HCT116 (cell line): ENCODE data around the gene FGGY. TPM values are rescaled to one million over a fixed set of nuclear protein-coding genes. Genes with fewer than 3 reads are reported as not detected.

Experiments used
- ATAC-seq: fragments of 200-7000 bp; cut with Tn5 transposase; 2 replicates; pipeline ENCODE4 v1.9.1; 2020; ENCODE audit warnings: mild to moderate bottlenecking, moderate library complexity
- BruUV-seq: library from RNA; stranded (reverse); fragments of 400-500 nt; replicated peaks from 2 replicates; lab custom pipeline; 2021; lab: Mats Ljungman, UMichigan
- CTCF ChIA-PET: fragments of 300-600 bp; sonication (Branson Sonifier 250); formaldehyde crosslinking; loops from one replicate; lab custom pipeline; 2021; ENCODE audit warnings: antibody characterized with exemption; lab: Charles Lee
- POLR2A ChIA-PET: fragments of 300-600, 350-600 bp; sonication (Branson Sonifier 250); formaldehyde crosslinking; loops from one replicate; lab custom pipeline; 2021; ENCODE audit warnings: antibody characterized with exemption; lab: Charles Lee
- RAD21 ChIA-PET, 2 experiments: fragments of 300-600 bp; sonication (Branson Sonifier 250); formaldehyde crosslinking; loops; one replicate each; lab custom pipeline; 2023; ENCODE audit warnings: low total read pairs in 2 of 2; ENCODE audit not compliant: uncharacterized antibody in 2 of 2, unreplicated experiment in 2 of 2, low non-redundant PET in 1 of 2; lab: Charles Lee
- DNase-seq: peaks from one replicate; pipeline ENCODE4 v3.0.0-alpha.2; 2010; ENCODE audit warnings: low read depth, low spot score
- H2AFZ ChIP-seq: fragments of 200-600 bp; shearing (Covaris generic), sonication (generic); 2 replicates; pipeline ENCODE4 v1.6.1; 2017; ENCODE audit warnings: low read depth, mixed run types, mixed read lengths, antibody characterized with exemption, low read length; ENCODE audit not compliant: poor library complexity, severe bottlenecking
- H3K27ac ChIP-seq: 2 replicates; pipeline ENCODE4 v1.5.1; 2012; ENCODE audit warnings: low read depth, low read length
- H3K27me3 ChIP-seq: fragments of 200-600 bp; sonication (generic); 2 replicates; pipeline ENCODE4 v1.6.1; 2016; ENCODE audit warnings: mixed run types, low read length, mixed read lengths; ENCODE audit not compliant: insufficient read depth
- H3K36me3 ChIP-seq, 2 experiments: fragments of 200-500 bp in 1 of 2; fragments of 200-600 bp in 1 of 2; sonication (Bioruptor generic) in 1 of 2; sonication (generic) in 1 of 2; 2 replicates each; pipeline versions ENCODE4 v1.5.1 to v1.6.1; 2014 to 2016; ENCODE audit warnings: low read length in 2 of 2, inconsistent platforms in 1 of 2, mixed read lengths in 1 of 2, mixed run types in 1 of 2; ENCODE audit not compliant: insufficient read depth in 2 of 2, control insufficient read depth in 1 of 2
- H3K4me1 ChIP-seq, 2 experiments: fragments of 200-600 bp in 1 of 2; sonication (generic) in 1 of 2; 2 replicates each; pipeline versions ENCODE4 v1.5.1 to v1.6.1; 2012 to 2017; ENCODE audit warnings: low read length in 2 of 2, inconsistent platforms in 1 of 2, mild to moderate bottlenecking in 1 of 2, mixed read lengths in 1 of 2, mixed run types in 1 of 2, moderate library complexity in 1 of 2; ENCODE audit not compliant: insufficient read depth in 2 of 2, control insufficient read depth in 1 of 2
- H3K4me2 ChIP-seq: fragments of 200-600 bp; sonication (generic); 2 replicates; pipeline ENCODE4 v1.6.1; 2017; ENCODE audit warnings: mixed run types, low read length, mixed read lengths
- H3K4me3 ChIP-seq, 2 experiments: fragments of 200-600 bp in 1 of 2; sonication (generic) in 1 of 2; replicated peaks in 1 of 2; 2 replicates each; pipeline ENCODE4 v1.5.1; 2011 to 2016; ENCODE audit warnings: low read length in 2 of 2, control low read depth in 1 of 2, low read depth in 1 of 2, mild to moderate bottlenecking in 1 of 2, mixed read lengths in 1 of 2, mixed run types in 1 of 2
- H3K79me2 ChIP-seq: fragments of 200-600 bp; sonication (generic); 2 replicates; pipeline ENCODE4 v1.6.1; 2017; ENCODE audit warnings: mild to moderate bottlenecking, mixed run types, low read length, moderate library complexity, mixed read lengths; ENCODE audit not compliant: insufficient read depth
- H3K9ac ChIP-seq: fragments of 200-600 bp; sonication (generic); 2 replicates; pipeline ENCODE4 v1.6.1; 2016; ENCODE audit warnings: low read length, mixed read lengths
- H3K9me2 ChIP-seq: fragments of 200-600 bp; sonication (generic), shearing (Covaris generic); 2 replicates; pipeline ENCODE4 v1.6.1; 2017; ENCODE audit warnings: mixed run types, mild to moderate bottlenecking, moderate library complexity; ENCODE audit not compliant: insufficient read depth
- H3K9me3 ChIP-seq, 2 experiments: fragments of 200-500 bp in 1 of 2; fragments of 200-600 bp in 1 of 2; sonication (Bioruptor generic) in 1 of 2; sonication (generic) in 1 of 2; 2 replicates each; pipeline ENCODE4 v1.6.1; 2014 to 2017; ENCODE audit warnings: low read length in 2 of 2, mixed read lengths in 2 of 2, inconsistent platforms in 1 of 2, low read depth in 1 of 2, mild to moderate bottlenecking in 1 of 2, mixed run types in 1 of 2, moderate library complexity in 1 of 2; ENCODE audit not compliant: control insufficient read depth in 1 of 2, insufficient read depth in 1 of 2
- H4K20me1 ChIP-seq: fragments of 200-600 bp; sonication (generic), shearing (Covaris generic); 2 replicates; pipeline ENCODE4 v1.6.1; 2017; ENCODE audit warnings: mixed run types, mild to moderate bottlenecking, moderate library complexity; ENCODE audit not compliant: insufficient read depth
- CEBPB ChIP-seq: IDR thresholded peaks from 2 replicates; pipeline ENCODE4 v1.6.1; 2012; ENCODE audit warnings: low read depth
- EZH2 ChIP-seq: fragments of 200-600 bp; sonication (generic); IDR thresholded peaks from 2 replicates; pipeline ENCODE4 v1.6.1; 2017; ENCODE audit warnings: antibody characterized with exemption, mixed run types
- FOSL1 ChIP-seq: IDR thresholded peaks from 2 replicates; pipeline ENCODE4 v1.6.1; 2012; ENCODE audit warnings: low read depth
- JUND ChIP-seq: IDR thresholded peaks from 2 replicates; pipeline ENCODE4 v1.6.1; 2012
- MAX ChIP-seq: IDR thresholded peaks from 2 replicates; pipeline ENCODE4 v1.6.1; 2012
- RAD21 ChIP-seq: IDR thresholded peaks from 2 replicates; pipeline ENCODE4 v1.6.1; 2012; ENCODE audit warnings: low read depth, mild to moderate bottlenecking
- SIN3A ChIP-seq: IDR thresholded peaks from 2 replicates; pipeline ENCODE4 v1.6.1; 2012; ENCODE audit warnings: low read depth
- SP1 ChIP-seq: IDR thresholded peaks from 2 replicates; pipeline ENCODE4 v1.6.1; 2012; ENCODE audit warnings: low read depth
- YY1 ChIP-seq: IDR thresholded peaks from 2 replicates; pipeline ENCODE4 v1.6.1; 2011; ENCODE audit warnings: low read length, low read depth, moderate library complexity, mild to moderate bottlenecking; ENCODE audit not compliant: insufficient replicate concordance; ENCODE audit errors: extremely low read depth
- ZBTB33 ChIP-seq: IDR thresholded peaks from 2 replicates; pipeline ENCODE4 v1.6.1; 2011; ENCODE audit warnings: mild to moderate bottlenecking, low read length, moderate library complexity; ENCODE audit not compliant: insufficient replicate concordance; ENCODE audit errors: extremely low read depth
- ZFX ChIP-seq: fragments of 450-650 bp; IDR thresholded peaks from 2 replicates; pipeline ENCODE4 v1.6.1; 2017
- ZNF274 ChIP-seq: fragments of 200-500 bp; sonication (Bioruptor generic); IDR thresholded peaks from 2 replicates; pipeline ENCODE4 v1.6.1; 2014; ENCODE audit warnings: mild to moderate bottlenecking, low read depth, low read length, inconsistent platforms
- intact Hi-C: fragments of 100-400 bp; cut with micrococcal nuclease; formaldehyde crosslinking; loops from 2 replicates; pipeline ENCODE4 v1.10.0; 2022
- total RNA-seq: library from RNA; stranded (reverse); gene quantifications from one replicate; pipeline ENCODE4 v1.2.1, GENCODE V29; 2021; ENCODE audit not compliant: unreplicated experiment
- TF ChIP-seq, protein P1 (sequence below): IDR thresholded peaks from 2 replicates; pipeline ENCODE4 v1.6.1; 2012; ENCODE audit warnings: low read depth
- TF ChIP-seq, protein P2 (sequence below): IDR thresholded peaks from 2 replicates; pipeline ENCODE4 v1.6.1; 2012
- TF ChIP-seq, protein P3 (sequence below), 3 experiments: fragments of 200-600 bp in 1 of 3; sonication (generic) in 1 of 3; IDR thresholded peaks in 2 of 3; conservative IDR thresholded peaks in 1 of 3; 2 replicates each; pipeline ENCODE4 v1.5.1; 2012 to 2017; ENCODE audit warnings: low read depth in 2 of 3, low read length in 2 of 3, antibody characterized with exemption in 1 of 3, borderline replicate concordance in 1 of 3, control low read depth in 1 of 3, mild to moderate bottlenecking in 1 of 3, mixed read lengths in 1 of 3, mixed run types in 1 of 3, moderate library complexity in 1 of 3; ENCODE audit not compliant: insufficient read depth in 1 of 3

The FGGY gene
- total RNA-seq, 1 experiment from 2014 or later, result 10.6 TPM

GRCh38 chr1:59545830-59546229, 248.9 kb downstream of the FGGY start:
- TF ChIP-seq FOSL1, result no peak
- TF ChIP-seq ZBTB33, result no peak
- no peak for TF ChIP-seq SP1
- TF ChIP-seq SIN3A, result no peak
- no peak for TF ChIP-seq MAX
- TF ChIP-seq, protein P1, sequence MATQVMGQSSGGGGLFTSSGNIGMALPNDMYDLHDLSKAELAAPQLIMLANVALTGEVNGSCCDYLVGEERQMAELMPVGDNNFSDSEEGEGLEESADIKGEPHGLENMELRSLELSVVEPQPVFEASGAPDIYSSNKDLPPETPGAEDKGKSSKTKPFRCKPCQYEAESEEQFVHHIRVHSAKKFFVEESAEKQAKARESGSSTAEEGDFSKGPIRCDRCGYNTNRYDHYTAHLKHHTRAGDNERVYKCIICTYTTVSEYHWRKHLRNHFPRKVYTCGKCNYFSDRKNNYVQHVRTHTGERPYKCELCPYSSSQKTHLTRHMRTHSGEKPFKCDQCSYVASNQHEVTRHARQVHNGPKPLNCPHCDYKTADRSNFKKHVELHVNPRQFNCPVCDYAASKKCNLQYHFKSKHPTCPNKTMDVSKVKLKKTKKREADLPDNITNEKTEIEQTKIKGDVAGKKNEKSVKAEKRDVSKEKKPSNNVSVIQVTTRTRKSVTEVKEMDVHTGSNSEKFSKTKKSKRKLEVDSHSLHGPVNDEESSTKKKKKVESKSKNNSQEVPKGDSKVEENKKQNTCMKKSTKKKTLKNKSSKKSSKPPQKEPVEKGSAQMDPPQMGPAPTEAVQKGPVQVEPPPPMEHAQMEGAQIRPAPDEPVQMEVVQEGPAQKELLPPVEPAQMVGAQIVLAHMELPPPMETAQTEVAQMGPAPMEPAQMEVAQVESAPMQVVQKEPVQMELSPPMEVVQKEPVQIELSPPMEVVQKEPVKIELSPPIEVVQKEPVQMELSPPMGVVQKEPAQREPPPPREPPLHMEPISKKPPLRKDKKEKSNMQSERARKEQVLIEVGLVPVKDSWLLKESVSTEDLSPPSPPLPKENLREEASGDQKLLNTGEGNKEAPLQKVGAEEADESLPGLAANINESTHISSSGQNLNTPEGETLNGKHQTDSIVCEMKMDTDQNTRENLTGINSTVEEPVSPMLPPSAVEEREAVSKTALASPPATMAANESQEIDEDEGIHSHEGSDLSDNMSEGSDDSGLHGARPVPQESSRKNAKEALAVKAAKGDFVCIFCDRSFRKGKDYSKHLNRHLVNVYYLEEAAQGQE, result no peak
- TF ChIP-seq, protein P2, sequence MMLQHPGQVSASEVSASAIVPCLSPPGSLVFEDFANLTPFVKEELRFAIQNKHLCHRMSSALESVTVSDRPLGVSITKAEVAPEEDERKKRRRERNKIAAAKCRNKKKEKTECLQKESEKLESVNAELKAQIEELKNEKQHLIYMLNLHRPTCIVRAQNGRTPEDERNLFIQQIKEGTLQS, result no peak
- TF ChIP-seq YY1, result no peak
- TF ChIP-seq CEBPB, result no peak
- no peak for TF ChIP-seq ZNF274
- TF ChIP-seq RAD21, result no peak
- no peak for TF ChIP-seq ZFX
- no peak for TF ChIP-seq EZH2
- TF ChIP-seq, protein P3, sequence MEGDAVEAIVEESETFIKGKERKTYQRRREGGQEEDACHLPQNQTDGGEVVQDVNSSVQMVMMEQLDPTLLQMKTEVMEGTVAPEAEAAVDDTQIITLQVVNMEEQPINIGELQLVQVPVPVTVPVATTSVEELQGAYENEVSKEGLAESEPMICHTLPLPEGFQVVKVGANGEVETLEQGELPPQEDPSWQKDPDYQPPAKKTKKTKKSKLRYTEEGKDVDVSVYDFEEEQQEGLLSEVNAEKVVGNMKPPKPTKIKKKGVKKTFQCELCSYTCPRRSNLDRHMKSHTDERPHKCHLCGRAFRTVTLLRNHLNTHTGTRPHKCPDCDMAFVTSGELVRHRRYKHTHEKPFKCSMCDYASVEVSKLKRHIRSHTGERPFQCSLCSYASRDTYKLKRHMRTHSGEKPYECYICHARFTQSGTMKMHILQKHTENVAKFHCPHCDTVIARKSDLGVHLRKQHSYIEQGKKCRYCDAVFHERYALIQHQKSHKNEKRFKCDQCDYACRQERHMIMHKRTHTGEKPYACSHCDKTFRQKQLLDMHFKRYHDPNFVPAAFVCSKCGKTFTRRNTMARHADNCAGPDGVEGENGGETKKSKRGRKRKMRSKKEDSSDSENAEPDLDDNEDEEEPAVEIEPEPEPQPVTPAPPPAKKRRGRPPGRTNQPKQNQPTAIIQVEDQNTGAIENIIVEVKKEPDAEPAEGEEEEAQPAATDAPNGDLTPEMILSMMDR (IDR thresholded peaks at IDR 0.05 in 2 of 3, conservative IDR thresholded peaks at IDR 0.05 in 1 of 3; ENCODE audit: borderline replicate concordance in 1 of 3, insufficient read depth in 1 of 3, low read depth in 2 of 3, low read length in 2 of 3), result no peak
- TF ChIP-seq JUND, result no peak
- TF ChIP-seq, all 23 proteins: peak for 0
- no peak overlapping the region for H2AFZ ChIP-seq
- no peaks in the 10 kb centered on the region for H3K9me3 ChIP-seq
- H3K9ac ChIP-seq, result no peak overlapping the region
- no peaks in the 10 kb centered on the region for H3K9me2 ChIP-seq
- H3K4me2 ChIP-seq, result no peak overlapping the region
- ChIA-PET POLR2A (no interaction called here), CTCF (no interaction called here), RAD21 (no interaction called here)
- no peaks in the 10 kb centered on the region for H3K27me3 ChIP-seq
- DNase-seq (no peak), ATAC-seq (no peak)
- no TSS peak for BruUV-seq
- intact Hi-C loops, result no loop called here
- no peak overlapping the region for H3K27ac ChIP-seq
- no peaks in the 10 kb centered on the region for H3K4me1 ChIP-seq
- no peaks in the 10 kb centered on the region for H3K79me2 ChIP-seq
- no peaks in the 10 kb centered on the region for H4K20me1 ChIP-seq
- no peak overlapping the region for H3K4me3 ChIP-seq
- no peaks in the 10 kb centered on the region for H3K36me3 ChIP-seq
